SK-N-SH (cell line): ENCODE measurements around the gene HDLBP. TPM values are rescaled to one million over a fixed set of nuclear protein-coding genes. Genes with fewer than 3 reads are reported as not detected.

Source experiments
- CTCF ChIA-PET: fragments of 300-600, 350-600 bp; formaldehyde crosslinking; extraction: SDS; loops from one replicate; lab custom pipeline; 2021; lab: Yijun Ruan, JAX
- POLR2A ChIA-PET: fragments of 350-600 bp; sonication (Branson Sonifier 250); formaldehyde crosslinking; extraction: SDS; loops from one replicate; lab custom pipeline; 2020; ENCODE audit warnings: antibody characterized with exemption, inconsistent platforms; lab: Yijun Ruan, JAX
- DNase-seq: peaks from one replicate; pipeline ENCODE4 v3.0.0; 2012
- H2AFZ ChIP-seq: fragments of 200-600 bp; sonication (generic); 2 replicates; pipeline ENCODE4 v1.8.1; 2016; ENCODE audit warnings: antibody characterized with exemption, mild to moderate bottlenecking, low read depth
- H3F3A ChIP-seq: fragments of 200-600 bp; sonication (generic); replicated peaks from 2 replicates; pipeline ENCODE3; 2016; ENCODE audit warnings: antibody characterized with exemption, mild to moderate bottlenecking; ENCODE audit not compliant: insufficient read depth
- H3K27ac ChIP-seq, 2 experiments: fragments of 200-500 bp in 1 of 2; fragments of 200-600 bp in 1 of 2; sonication (Bioruptor generic) in 1 of 2; sonication (generic), shearing (Covaris generic) in 1 of 2; 2 replicates each; pipeline versions ENCODE4 v1.5.1 to v1.6.1; 2014 to 2016; ENCODE audit warnings: low read depth in 2 of 2, inconsistent platforms in 1 of 2, low read length in 1 of 2, mild to moderate bottlenecking in 1 of 2, mixed read lengths in 1 of 2
- H3K27me3 ChIP-seq: fragments of 200-600 bp; sonication (generic), shearing (Covaris generic); 2 replicates; pipeline ENCODE4 v1.6.1; 2016; ENCODE audit warnings: mixed run types; ENCODE audit not compliant: insufficient read depth
- H3K36me3 ChIP-seq, 2 experiments: fragments of 200-500 bp in 1 of 2; fragments of 200-600 bp in 1 of 2; sonication (Bioruptor generic) in 1 of 2; sonication (generic) in 1 of 2; replicated peaks in 1 of 2; 2 replicates each; pipeline versions ENCODE3 to v1.5.1; 2014 to 2016; ENCODE audit warnings: low read length in 1 of 2, mild to moderate bottlenecking in 1 of 2; ENCODE audit not compliant: insufficient read depth in 2 of 2, control insufficient read depth in 1 of 2
- H3K4me1 ChIP-seq, 2 experiments: fragments of 200-500 bp in 1 of 2; fragments of 200-600 bp in 1 of 2; sonication (Bioruptor generic) in 1 of 2; sonication (generic), shearing (Covaris generic) in 1 of 2; 2 replicates each; pipeline versions ENCODE4 v1.5.1 to v1.6.1; 2014 to 2016; ENCODE audit warnings: low read depth in 1 of 2, low read length in 1 of 2, mixed run types in 1 of 2; ENCODE audit not compliant: insufficient read depth in 2 of 2, control insufficient read depth in 1 of 2
- H3K4me2 ChIP-seq: fragments of 200-600 bp; sonication (generic), shearing (Covaris generic); 2 replicates; pipeline ENCODE4 v1.6.1; 2017; ENCODE audit warnings: mixed run types
- H3K4me3 ChIP-seq, 2 experiments: fragments of 200-500 bp in 1 of 2; fragments of 200-600 bp in 1 of 2; sonication (Bioruptor generic) in 1 of 2; sonication (generic), shearing (Covaris generic) in 1 of 2; 2 replicates each; pipeline versions ENCODE4 v1.5.1 to v1.8.1; 2014 to 2016; ENCODE audit warnings: low read depth in 2 of 2, inconsistent platforms in 1 of 2, low read length in 1 of 2, mild to moderate bottlenecking in 1 of 2, mixed read lengths in 1 of 2, moderate library complexity in 1 of 2
- H3K79me2 ChIP-seq: fragments of 200-600 bp; sonication (generic); 2 replicates; pipeline ENCODE4 v1.8.1; 2017; ENCODE audit warnings: mild to moderate bottlenecking; ENCODE audit not compliant: insufficient read depth
- H3K9ac ChIP-seq: fragments of 200-600 bp; sonication (generic); 2 replicates; pipeline ENCODE4 v1.6.1; 2017; ENCODE audit warnings: mixed run types
- H3K9me2 ChIP-seq: fragments of 200-600 bp; sonication (generic); 2 replicates; pipeline ENCODE4 v1.6.1; 2017; ENCODE audit warnings: mixed run types
- H3K9me3 ChIP-seq: fragments of 200-600 bp; sonication (generic); 2 replicates; pipeline ENCODE4 v1.6.1; 2017; ENCODE audit warnings: mixed run types, mild to moderate bottlenecking, moderate library complexity
- H4K20me1 ChIP-seq: fragments of 200-600 bp; sonication (generic); 2 replicates; pipeline ENCODE4 v1.6.1; 2017; ENCODE audit warnings: mild to moderate bottlenecking, mixed run types; ENCODE audit not compliant: insufficient read depth
- CHD2 ChIP-seq: fragments of 150-350 bp; IDR thresholded peaks from 2 replicates; pipeline ENCODE4 v1.6.1; 2018; ENCODE audit warnings: low read length; ENCODE audit not compliant: partially characterized antibody
- ELF1 ChIP-seq: IDR thresholded peaks from 2 replicates; pipeline ENCODE4 v1.4.0; 2012
- EP300 ChIP-seq, 2 experiments: IDR thresholded peaks; 2 replicates each; pipeline versions ENCODE4 v1.4.0 to v1.6.1; 2012; ENCODE audit warnings: borderline replicate concordance in 1 of 2, low read depth in 1 of 2, low read length in 1 of 2
- EZH2phosphoT487 ChIP-seq: fragments of 200-600 bp; sonication (generic); IDR thresholded peaks from 2 replicates; pipeline ENCODE4 v1.6.1; 2017; ENCODE audit warnings: low read depth, mixed run types, mild to moderate bottlenecking, antibody characterized with exemption, moderate library complexity, borderline replicate concordance
- FOXJ3 ChIP-seq: sonication (generic); formaldehyde crosslinking; IDR thresholded peaks from 2 replicates; pipeline ENCODE4 v1.5.1; 2020; ENCODE audit warnings: mild to moderate bottlenecking, missing genetic modification reagents
- GABPA ChIP-seq: IDR thresholded peaks from 2 replicates; pipeline ENCODE4 v1.4.0; 2012; ENCODE audit warnings: low read depth, mild to moderate bottlenecking
- JUND ChIP-seq: IDR thresholded peaks from 2 replicates; pipeline ENCODE4 v1.4.0; 2012
- MEF2A ChIP-seq: IDR thresholded peaks from 2 replicates; pipeline ENCODE4 v1.4.0; 2012; ENCODE audit warnings: low read depth, borderline replicate concordance
- MXI1 ChIP-seq: IDR thresholded peaks from 2 replicates; pipeline ENCODE4 v1.6.1; 2012; ENCODE audit warnings: mild to moderate bottlenecking, low read depth, low read length, improper control_type of control experiment
- NFIC ChIP-seq: IDR thresholded peaks from 2 replicates; pipeline ENCODE4 v1.4.0; 2012; ENCODE audit warnings: borderline replicate concordance
- NRF1 ChIP-seq: IDR thresholded peaks from 2 replicates; pipeline ENCODE4 v1.6.1; 2012; ENCODE audit warnings: low read depth, mild to moderate bottlenecking, low read length
- POLR2AphosphoS5 ChIP-seq: IDR thresholded peaks from 2 replicates; pipeline ENCODE4 v1.6.1; 2012; ENCODE audit warnings: low read depth, low read length
- SIN3A ChIP-seq: IDR thresholded peaks from 2 replicates; pipeline ENCODE4 v1.6.1; 2012; ENCODE audit warnings: low read depth, mild to moderate bottlenecking, low read length, moderate library complexity, borderline replicate concordance
- TAF1 ChIP-seq: IDR thresholded peaks from 2 replicates; pipeline ENCODE4 v1.6.1; 2012; ENCODE audit warnings: low read depth, mild to moderate bottlenecking, low read length, moderate library complexity, borderline replicate concordance
- TEAD4 ChIP-seq: IDR thresholded peaks from 2 replicates; pipeline ENCODE4 v1.4.0; 2012; ENCODE audit warnings: mild to moderate bottlenecking, borderline replicate concordance; ENCODE audit not compliant: insufficient read depth
- USF1 ChIP-seq: IDR thresholded peaks from 2 replicates; pipeline ENCODE4 v1.4.0; 2012; ENCODE audit warnings: low read depth, borderline replicate concordance
- YY1 ChIP-seq: IDR thresholded peaks from 2 replicates; pipeline ENCODE4 v1.4.0; 2012; ENCODE audit warnings: low read depth, mild to moderate bottlenecking
- WGBS: methylation state at CpG from one replicate; pipeline ENCODE4 v1.1.6; 2017; ENCODE audit warnings: low lambda C conversion rate; 5-methylcytosine and 5-hydroxymethylcytosine counted together
- polyA plus RNA-seq, 3 experiments: library from polyadenylated mRNA; depleted of rRNA; stranded (reverse); fragments of >200 nt; gene quantifications; 2 replicates each; pipeline ENCODE4 v1.2.3, GENCODE V29; 2012
- TF ChIP-seq, protein P1 (sequence below): IDR thresholded peaks from 2 replicates; pipeline ENCODE4 v1.4.0; 2012; ENCODE audit warnings: low read depth
- TF ChIP-seq, protein P2 (sequence below): IDR thresholded peaks from 2 replicates; pipeline ENCODE4 v1.6.1; 2012; ENCODE audit warnings: mild to moderate bottlenecking, low read depth, low read length, moderate library complexity

The HDLBP gene
- polyA plus RNA-seq, 1 of the 3 experiments (the other 2 are of a cell fraction): 263 TPM

- Histone ChIP-seq H3K79me2 (no peaks in the 10 kb centered on the region), H3K27me3 (no peaks in the 10 kb centered on the region), H3K9me3 (no peaks in the 10 kb centered on the region), H3K36me3 (no peaks in the 10 kb centered on the region), H3F3A (no peaks in the 10 kb centered on the region), H3K27ac (no peak overlapping the region), H3K9me2 (no peaks in the 10 kb centered on the region), H3K4me1 (no peaks in the 10 kb centered on the region; a peak in 1 of 4 replicates), H3K9ac (no peak overlapping the region), H2AFZ (no peak overlapping the region), H4K20me1 (no peaks in the 10 kb centered on the region), H3K4me2 (no peak overlapping the region), H3K4me3 (no peak overlapping the region)
- ChIA-PET CTCF (no interaction called here), POLR2A (no interaction called here)
- no peak for DNase-seq
- TF ChIP-seq, protein P1, sequence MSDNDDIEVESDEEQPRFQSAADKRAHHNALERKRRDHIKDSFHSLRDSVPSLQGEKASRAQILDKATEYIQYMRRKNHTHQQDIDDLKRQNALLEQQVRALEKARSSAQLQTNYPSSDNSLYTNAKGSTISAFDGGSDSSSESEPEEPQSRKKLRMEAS: no peak
- TF ChIP-seq TEAD4 (no peak), USF1 (no peak), YY1 (no peak), TAF1 (no peak), ELF1 (no peak), NRF1 (no peak), MXI1 (no peak), POLR2AphosphoS5 (no peak), EP300 (IDR thresholded peaks at IDR 0.05; ENCODE audit: borderline replicate concordance in 1 of 2, low read depth in 1 of 2, low read length in 1 of 2) (no peak), CHD2 (no peak), MEF2A (no peak), EZH2phosphoT487 (no peak), SIN3A (no peak), FOXJ3 (no peak), JUND (no peak), NFIC (no peak), GABPA (no peak)
- TF ChIP-seq, protein P2, sequence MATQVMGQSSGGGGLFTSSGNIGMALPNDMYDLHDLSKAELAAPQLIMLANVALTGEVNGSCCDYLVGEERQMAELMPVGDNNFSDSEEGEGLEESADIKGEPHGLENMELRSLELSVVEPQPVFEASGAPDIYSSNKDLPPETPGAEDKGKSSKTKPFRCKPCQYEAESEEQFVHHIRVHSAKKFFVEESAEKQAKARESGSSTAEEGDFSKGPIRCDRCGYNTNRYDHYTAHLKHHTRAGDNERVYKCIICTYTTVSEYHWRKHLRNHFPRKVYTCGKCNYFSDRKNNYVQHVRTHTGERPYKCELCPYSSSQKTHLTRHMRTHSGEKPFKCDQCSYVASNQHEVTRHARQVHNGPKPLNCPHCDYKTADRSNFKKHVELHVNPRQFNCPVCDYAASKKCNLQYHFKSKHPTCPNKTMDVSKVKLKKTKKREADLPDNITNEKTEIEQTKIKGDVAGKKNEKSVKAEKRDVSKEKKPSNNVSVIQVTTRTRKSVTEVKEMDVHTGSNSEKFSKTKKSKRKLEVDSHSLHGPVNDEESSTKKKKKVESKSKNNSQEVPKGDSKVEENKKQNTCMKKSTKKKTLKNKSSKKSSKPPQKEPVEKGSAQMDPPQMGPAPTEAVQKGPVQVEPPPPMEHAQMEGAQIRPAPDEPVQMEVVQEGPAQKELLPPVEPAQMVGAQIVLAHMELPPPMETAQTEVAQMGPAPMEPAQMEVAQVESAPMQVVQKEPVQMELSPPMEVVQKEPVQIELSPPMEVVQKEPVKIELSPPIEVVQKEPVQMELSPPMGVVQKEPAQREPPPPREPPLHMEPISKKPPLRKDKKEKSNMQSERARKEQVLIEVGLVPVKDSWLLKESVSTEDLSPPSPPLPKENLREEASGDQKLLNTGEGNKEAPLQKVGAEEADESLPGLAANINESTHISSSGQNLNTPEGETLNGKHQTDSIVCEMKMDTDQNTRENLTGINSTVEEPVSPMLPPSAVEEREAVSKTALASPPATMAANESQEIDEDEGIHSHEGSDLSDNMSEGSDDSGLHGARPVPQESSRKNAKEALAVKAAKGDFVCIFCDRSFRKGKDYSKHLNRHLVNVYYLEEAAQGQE: no peak
- 69% methylated on average over 9 of the region's 24 CpGs for WGBS
Observed at GRCh38 chr2:241201445-241202267, 113.8 kb downstream of the HDLBP start.
